Activated gamma-delta T cell treated with Interleukin-2 at 50 U/mL for 16 hours (primary cell): Measurements from ENCODE around the gene ABR.
"Not testable (repeated sequence)": the region's sequence is repeated elsewhere in the genome, so short reads cannot be mapped to it uniquely, and the experiment has no call there.

Source experiments
- DNase-seq: peaks from one replicate; pipeline ENCODE4 v3.0.0-alpha.2; 2020

The ABR gene

GRCh38 chr17:1119924-1120323, 59.9 kb downstream of the ABR start:
- no peak for DNase-seq

- DNase-seq = no peak
Observed at GRCh38 chr17:1116602-1117001, 63.2 kb downstream of the ABR start.

- DNase-seq = no peak
Observed at GRCh38 chr17:1112875-1113274, 66.9 kb downstream of the ABR start.

GRCh38 chr17:1111599-1112443, 68.0 kb downstream of the ABR start:
- no peak for DNase-seq

GRCh38 chr17:1110862-1111598, 68.8 kb downstream of the ABR start:
- no peak for DNase-seq

- DNase-seq = no peak
Observed at GRCh38 chr17:1110541-1110861, 69.3 kb downstream of the ABR start.

- peak; percentile 39 for DNase-seq
Observed at GRCh38 chr17:1109606-1110540, 69.9 kb downstream of the ABR start.

GRCh38 chr17:1108765-1109605, 70.8 kb downstream of the ABR start:
- DNase-seq = peak; percentile 59

GRCh38 chr17:1108478-1108764, 71.4 kb downstream of the ABR start:
- DNase-seq = no peak

GRCh38 chr17:1107777-1108477, 71.9 kb downstream of the ABR start:
- no peak for DNase-seq

GRCh38 chr17:1107083-1107776, 72.6 kb downstream of the ABR start:
- no peak for DNase-seq

- no peak for DNase-seq
Observed at GRCh38 chr17:1104222-1104621, 75.6 kb downstream of the ABR start.

- DNase-seq = no peak
Observed at GRCh38 chr17:1100382-1100781, 79.4 kb downstream of the ABR start.

GRCh38 chr17:1099242-1099641, 80.5 kb downstream of the ABR start:
- DNase-seq = no peak

GRCh38 chr17:1097972-1098744, 81.6 kb downstream of the ABR start:
- not testable (repeated sequence) for DNase-seq

GRCh38 chr17:1096215-1096614, 83.6 kb downstream of the ABR start:
- DNase-seq = no peak

- no peak for DNase-seq
Observed at GRCh38 chr17:1095853-1096173, 84.0 kb downstream of the ABR start.

GRCh38 chr17:1095090-1095852, 84.5 kb downstream of the ABR start:
- DNase-seq = no peak

- DNase-seq = no peak
Observed at GRCh38 chr17:1094591-1094990, 85.2 kb downstream of the ABR start.

- DNase-seq = no peak
Observed at GRCh38 chr17:1091900-1092299, 87.9 kb downstream of the ABR start.
